WTC11 (cell line): ENCODE data around the gene PRSS27. TPM values are rescaled to one million over a fixed set of nuclear protein-coding genes. Genes with fewer than 3 reads are reported as not detected.

Experiments
- ATAC-seq: fragments of 200-7000 bp; cut with Tn5 transposase; 2 replicates; pipeline ENCODE4 v1.10.0; 2021; ENCODE audit warnings: mild to moderate bottlenecking, moderate library complexity
- CTCF ChIA-PET: fragments of 300-600 bp; sonication (Branson Sonifier 250); formaldehyde crosslinking; loops from one replicate; lab custom pipeline; 2021; ENCODE audit warnings: antibody characterized with exemption; lab: Charles Lee
- POLR2A ChIA-PET: fragments of 350-600 bp; sonication (Branson Sonifier 250); formaldehyde crosslinking; loops from one replicate; lab custom pipeline; 2021; ENCODE audit warnings: antibody characterized with exemption; lab: Charles Lee
- DNase-seq: peaks from one replicate; pipeline ENCODE4 v3.0.0; 2021; ENCODE audit warnings: low spot score
- H3K27ac Mint-ChIP-seq: 2 replicates; pipeline ENCODE4 v1.8.0; 2021; ENCODE audit warnings: mixed read lengths
- H3K27me3 Mint-ChIP-seq: 2 replicates; pipeline ENCODE4 v1.8.0; 2021; ENCODE audit warnings: low read depth, mild to moderate bottlenecking, moderate library complexity, mixed read lengths
- H3K36me3 Mint-ChIP-seq: 2 replicates; pipeline ENCODE4 v1.8.0; 2021; ENCODE audit warnings: mixed read lengths
- H3K4me1 Mint-ChIP-seq: 2 replicates; pipeline ENCODE4 v1.8.0; 2022; ENCODE audit warnings: mixed read lengths
- H3K4me3 Mint-ChIP-seq: 2 replicates; pipeline ENCODE4 v1.8.0; 2021; ENCODE audit warnings: mild to moderate bottlenecking, moderate library complexity, mixed read lengths
- H3K9me3 Mint-ChIP-seq: 2 replicates; pipeline ENCODE4 v1.8.0; 2021; ENCODE audit warnings: mixed read lengths
- FOXJ3 ChIP-seq: sonication (generic); formaldehyde crosslinking; IDR thresholded peaks from 2 replicates; pipeline ENCODE4 v1.9.0; 2021; ENCODE audit warnings: missing genetic modification reagents, mild to moderate bottlenecking, borderline replicate concordance
- NFYB ChIP-seq: sonication (generic); formaldehyde crosslinking; conservative IDR thresholded peaks from 2 replicates; pipeline ENCODE4 v1.8.0; 2022; ENCODE audit warnings: low read depth, missing genetic modification reagents
- NR1H2 ChIP-seq: sonication (generic); formaldehyde crosslinking; IDR thresholded peaks from 2 replicates; pipeline ENCODE4 v1.9.0; 2021; ENCODE audit warnings: mild to moderate bottlenecking, moderate library complexity, missing genetic modification reagents
- SMAD3 ChIP-seq: sonication (generic); formaldehyde crosslinking; IDR thresholded peaks from 2 replicates; pipeline ENCODE4 v1.8.0; 2022; ENCODE audit warnings: missing genetic modification reagents, mild to moderate bottlenecking, borderline replicate concordance
- TCF7 ChIP-seq: sonication (generic); formaldehyde crosslinking; IDR thresholded peaks from 2 replicates; pipeline ENCODE4 v1.8.0; 2022; ENCODE audit warnings: mild to moderate bottlenecking, low read depth, missing genetic modification reagents, moderate library complexity
- TP53 ChIP-seq: sonication (generic); formaldehyde crosslinking; IDR thresholded peaks from 2 replicates; pipeline ENCODE4 v1.8.1; 2023; ENCODE audit warnings: mild to moderate bottlenecking, missing genetic modification reagents
- ZNF138 ChIP-seq: sonication (generic); formaldehyde crosslinking; conservative IDR thresholded peaks from 2 replicates; pipeline ENCODE4 v1.8.1; 2022; ENCODE audit warnings: mild to moderate bottlenecking, moderate library complexity, missing genetic modification reagents
- ZNF263 ChIP-seq: sonication (generic); formaldehyde crosslinking; IDR thresholded peaks from 2 replicates; pipeline ENCODE4 v1.8.1; 2022; ENCODE audit warnings: low read depth, mild to moderate bottlenecking, moderate library complexity, missing genetic modification reagents
- ZNF416 ChIP-seq: fragments of 250-450 bp; sonication (Bioruptor Pico); IDR thresholded peaks from 2 replicates; pipeline ENCODE4 v1.9.0; 2021; ENCODE audit warnings: mild to moderate bottlenecking, inconsistent platforms
- total RNA-seq: library from RNA; stranded (reverse); gene quantifications from 3 replicates; pipeline ENCODE4 v1.2.3, GENCODE V29; 2021
- TF ChIP-seq, protein P1 (sequence below): sonication (generic); formaldehyde crosslinking; IDR thresholded peaks from 2 replicates; pipeline ENCODE4 v1.8.0; 2023; ENCODE audit warnings: mild to moderate bottlenecking, missing genetic modification reagents
- TF ChIP-seq, protein P2 (sequence below): fragments of 250-450 bp; sonication (Bioruptor Pico); IDR thresholded peaks from 2 replicates; pipeline ENCODE4 v1.9.0; 2021; ENCODE audit warnings: mild to moderate bottlenecking, borderline replicate concordance
- TF ChIP-seq, protein P3 (sequence below): sonication (generic); formaldehyde crosslinking; IDR thresholded peaks from 2 replicates; pipeline ENCODE4 v1.8.1; 2022; ENCODE audit warnings: mild to moderate bottlenecking, moderate library complexity, missing genetic modification reagents
- TF ChIP-seq, protein P4 (sequence below): fragments of 250-450 bp; sonication (Bioruptor Pico); IDR thresholded peaks from 2 replicates; pipeline ENCODE4 v1.9.0; 2021; ENCODE audit warnings: mild to moderate bottlenecking
- TF ChIP-seq, protein P5 (sequence below): sonication (generic); formaldehyde crosslinking; IDR thresholded peaks from 2 replicates; pipeline ENCODE4 v1.8.1; 2022; ENCODE audit warnings: mild to moderate bottlenecking, missing genetic modification reagents, moderate library complexity, borderline replicate concordance
- TF ChIP-seq, protein P6 (sequence below): fragments of 250-450 bp; sonication (Bioruptor Pico); IDR thresholded peaks from 2 replicates; pipeline ENCODE4 v2.1.2; 2022; ENCODE audit warnings: mild to moderate bottlenecking, moderate library complexity
- TF ChIP-seq, protein P7 (sequence below): sonication (generic); formaldehyde crosslinking; IDR thresholded peaks from 2 replicates; pipeline ENCODE4 v1.8.1; 2023; ENCODE audit warnings: mild to moderate bottlenecking, missing genetic modification reagents, moderate library complexity
- TF ChIP-seq, protein P8 (sequence below): sonication (generic); formaldehyde crosslinking; IDR thresholded peaks from 2 replicates; pipeline ENCODE4 v1.8.1; 2022; ENCODE audit warnings: low read depth, missing genetic modification reagents, borderline replicate concordance
- TF ChIP-seq, protein P9 (sequence below): sonication (generic); formaldehyde crosslinking; IDR thresholded peaks from 2 replicates; pipeline ENCODE4 v1.8.1; 2023; ENCODE audit warnings: mild to moderate bottlenecking, missing genetic modification reagents

The PRSS27 gene
- total RNA-seq, 1 experiment from 2014 or later: 5.1 TPM

DNA sequence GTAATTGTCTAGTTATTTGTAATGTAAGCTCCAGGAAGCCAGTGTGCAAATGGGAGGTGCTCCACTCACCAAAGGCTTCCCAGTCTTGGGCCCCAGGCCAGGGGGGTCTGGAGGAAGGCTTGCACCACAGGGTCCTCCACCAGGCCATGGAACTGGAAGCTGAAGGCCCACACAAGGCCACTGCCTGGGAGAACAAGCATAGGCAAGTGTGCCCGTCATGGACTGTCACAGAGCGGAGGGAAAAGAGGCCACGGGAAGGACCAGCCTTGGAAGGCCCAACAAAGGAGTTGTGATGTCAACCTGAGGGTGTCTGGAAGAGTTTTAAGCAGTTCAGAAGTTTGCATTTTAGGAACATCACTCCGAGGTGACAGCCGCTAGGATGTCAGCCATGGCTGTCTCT lies 29.5 kb upstream of the PRSS27 start:
- H3K9me3 Mint-ChIP-seq: no peaks in the 10 kb centered on the region
- H3K27ac Mint-ChIP-seq: no peak overlapping the region
- peaks cover 22% of the 10 kb centered on the region for H3K4me1 Mint-ChIP-seq
- H3K27me3 Mint-ChIP-seq: no peaks in the 10 kb centered on the region
- TF ChIP-seq TP53 (CRISPR knock-in tag) (no peak), ZNF263 (CRISPR knock-in tag) (no peak), ZNF138 (CRISPR knock-in tag) (no peak), FOXJ3 (CRISPR knock-in tag) (no peak)
- no peak for ATAC-seq
- H3K36me3 Mint-ChIP-seq: peaks cover 14% of the 10 kb centered on the region
- no peak for DNase-seq
- CTCF ChIA-PET: no interaction called here
- no peak overlapping the region for H3K4me3 Mint-ChIP-seq
- POLR2A ChIA-PET: no interaction called here

DNA sequence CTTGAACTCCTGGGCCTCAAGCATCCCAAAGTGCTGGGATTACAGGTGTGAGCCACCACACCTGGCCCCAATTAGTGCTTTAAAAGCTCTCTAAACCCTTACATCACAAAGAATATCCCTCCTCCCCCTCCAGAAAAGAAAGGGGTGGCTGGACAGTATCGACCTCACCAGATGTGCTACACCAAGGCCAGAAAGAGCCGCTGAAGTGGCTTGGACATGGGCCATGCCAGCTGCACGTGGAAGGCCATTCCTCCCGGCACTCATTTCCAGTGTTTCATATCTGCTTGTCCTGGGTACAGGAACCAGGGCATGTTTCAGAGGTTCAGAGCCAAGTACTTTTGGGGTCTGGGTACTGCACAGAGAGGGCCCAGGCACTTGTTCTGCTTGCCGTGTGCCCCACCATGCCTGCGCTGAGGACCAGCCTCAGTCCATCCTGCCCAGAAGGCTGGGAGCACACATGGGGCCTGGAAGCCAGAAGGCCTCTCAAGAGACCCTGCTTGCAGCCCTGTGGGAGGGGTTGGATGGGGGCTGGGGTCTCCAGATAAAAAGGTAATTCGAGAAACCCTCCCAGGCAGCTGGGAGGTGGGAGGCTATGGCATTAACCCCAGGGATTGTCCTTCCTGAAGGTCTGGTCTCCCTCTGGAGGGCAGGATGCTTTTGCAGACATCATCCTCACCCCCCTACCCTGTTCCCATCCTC lies 28.9 kb upstream of the PRSS27 start:
- POLR2A ChIA-PET: no interaction called here
- no peak overlapping the region; the same call in 1 of the 2 replicates for H3K27ac Mint-ChIP-seq
- ATAC-seq (no peak), DNase-seq (no peak)
- no peaks in the 10 kb centered on the region for H3K27me3 Mint-ChIP-seq
- H3K4me3 Mint-ChIP-seq: no peak overlapping the region
- no peaks in the 10 kb centered on the region for H3K9me3 Mint-ChIP-seq
- H3K4me1 Mint-ChIP-seq: peaks cover 16% of the 10 kb centered on the region
- peaks cover 8% of the 10 kb centered on the region for H3K36me3 Mint-ChIP-seq
- CTCF ChIA-PET: no interaction called here
- TF ChIP-seq, protein P1, sequence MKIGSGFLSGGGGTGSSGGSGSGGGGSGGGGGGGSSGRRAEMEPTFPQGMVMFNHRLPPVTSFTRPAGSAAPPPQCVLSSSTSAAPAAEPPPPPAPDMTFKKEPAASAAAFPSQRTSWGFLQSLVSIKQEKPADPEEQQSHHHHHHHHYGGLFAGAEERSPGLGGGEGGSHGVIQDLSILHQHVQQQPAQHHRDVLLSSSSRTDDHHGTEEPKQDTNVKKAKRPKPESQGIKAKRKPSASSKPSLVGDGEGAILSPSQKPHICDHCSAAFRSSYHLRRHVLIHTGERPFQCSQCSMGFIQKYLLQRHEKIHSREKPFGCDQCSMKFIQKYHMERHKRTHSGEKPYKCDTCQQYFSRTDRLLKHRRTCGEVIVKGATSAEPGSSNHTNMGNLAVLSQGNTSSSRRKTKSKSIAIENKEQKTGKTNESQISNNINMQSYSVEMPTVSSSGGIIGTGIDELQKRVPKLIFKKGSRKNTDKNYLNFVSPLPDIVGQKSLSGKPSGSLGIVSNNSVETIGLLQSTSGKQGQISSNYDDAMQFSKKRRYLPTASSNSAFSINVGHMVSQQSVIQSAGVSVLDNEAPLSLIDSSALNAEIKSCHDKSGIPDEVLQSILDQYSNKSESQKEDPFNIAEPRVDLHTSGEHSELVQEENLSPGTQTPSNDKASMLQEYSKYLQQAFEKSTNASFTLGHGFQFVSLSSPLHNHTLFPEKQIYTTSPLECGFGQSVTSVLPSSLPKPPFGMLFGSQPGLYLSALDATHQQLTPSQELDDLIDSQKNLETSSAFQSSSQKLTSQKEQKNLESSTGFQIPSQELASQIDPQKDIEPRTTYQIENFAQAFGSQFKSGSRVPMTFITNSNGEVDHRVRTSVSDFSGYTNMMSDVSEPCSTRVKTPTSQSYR: no peak
- TF ChIP-seq, protein P2, sequence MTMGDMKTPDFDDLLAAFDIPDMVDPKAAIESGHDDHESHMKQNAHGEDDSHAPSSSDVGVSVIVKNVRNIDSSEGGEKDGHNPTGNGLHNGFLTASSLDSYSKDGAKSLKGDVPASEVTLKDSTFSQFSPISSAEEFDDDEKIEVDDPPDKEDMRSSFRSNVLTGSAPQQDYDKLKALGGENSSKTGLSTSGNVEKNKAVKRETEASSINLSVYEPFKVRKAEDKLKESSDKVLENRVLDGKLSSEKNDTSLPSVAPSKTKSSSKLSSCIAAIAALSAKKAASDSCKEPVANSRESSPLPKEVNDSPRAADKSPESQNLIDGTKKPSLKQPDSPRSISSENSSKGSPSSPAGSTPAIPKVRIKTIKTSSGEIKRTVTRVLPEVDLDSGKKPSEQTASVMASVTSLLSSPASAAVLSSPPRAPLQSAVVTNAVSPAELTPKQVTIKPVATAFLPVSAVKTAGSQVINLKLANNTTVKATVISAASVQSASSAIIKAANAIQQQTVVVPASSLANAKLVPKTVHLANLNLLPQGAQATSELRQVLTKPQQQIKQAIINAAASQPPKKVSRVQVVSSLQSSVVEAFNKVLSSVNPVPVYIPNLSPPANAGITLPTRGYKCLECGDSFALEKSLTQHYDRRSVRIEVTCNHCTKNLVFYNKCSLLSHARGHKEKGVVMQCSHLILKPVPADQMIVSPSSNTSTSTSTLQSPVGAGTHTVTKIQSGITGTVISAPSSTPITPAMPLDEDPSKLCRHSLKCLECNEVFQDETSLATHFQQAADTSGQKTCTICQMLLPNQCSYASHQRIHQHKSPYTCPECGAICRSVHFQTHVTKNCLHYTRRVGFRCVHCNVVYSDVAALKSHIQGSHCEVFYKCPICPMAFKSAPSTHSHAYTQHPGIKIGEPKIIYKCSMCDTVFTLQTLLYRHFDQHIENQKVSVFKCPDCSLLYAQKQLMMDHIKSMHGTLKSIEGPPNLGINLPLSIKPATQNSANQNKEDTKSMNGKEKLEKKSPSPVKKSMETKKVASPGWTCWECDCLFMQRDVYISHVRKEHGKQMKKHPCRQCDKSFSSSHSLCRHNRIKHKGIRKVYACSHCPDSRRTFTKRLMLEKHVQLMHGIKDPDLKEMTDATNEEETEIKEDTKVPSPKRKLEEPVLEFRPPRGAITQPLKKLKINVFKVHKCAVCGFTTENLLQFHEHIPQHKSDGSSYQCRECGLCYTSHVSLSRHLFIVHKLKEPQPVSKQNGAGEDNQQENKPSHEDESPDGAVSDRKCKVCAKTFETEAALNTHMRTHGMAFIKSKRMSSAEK (CRISPR knock-in tag): no peak
- TF ChIP-seq, protein P3, sequence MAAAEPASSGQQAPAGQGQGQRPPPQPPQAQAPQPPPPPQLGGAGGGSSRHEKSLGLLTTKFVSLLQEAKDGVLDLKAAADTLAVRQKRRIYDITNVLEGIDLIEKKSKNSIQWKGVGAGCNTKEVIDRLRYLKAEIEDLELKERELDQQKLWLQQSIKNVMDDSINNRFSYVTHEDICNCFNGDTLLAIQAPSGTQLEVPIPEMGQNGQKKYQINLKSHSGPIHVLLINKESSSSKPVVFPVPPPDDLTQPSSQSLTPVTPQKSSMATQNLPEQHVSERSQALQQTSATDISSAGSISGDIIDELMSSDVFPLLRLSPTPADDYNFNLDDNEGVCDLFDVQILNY (CRISPR knock-in tag): no peak
- TF ChIP-seq, protein P4, sequence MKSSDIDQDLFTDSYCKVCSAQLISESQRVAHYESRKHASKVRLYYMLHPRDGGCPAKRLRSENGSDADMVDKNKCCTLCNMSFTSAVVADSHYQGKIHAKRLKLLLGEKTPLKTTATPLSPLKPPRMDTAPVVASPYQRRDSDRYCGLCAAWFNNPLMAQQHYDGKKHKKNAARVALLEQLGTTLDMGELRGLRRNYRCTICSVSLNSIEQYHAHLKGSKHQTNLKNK (CRISPR knock-in tag): no peak
- TF ChIP-seq, protein P5, sequence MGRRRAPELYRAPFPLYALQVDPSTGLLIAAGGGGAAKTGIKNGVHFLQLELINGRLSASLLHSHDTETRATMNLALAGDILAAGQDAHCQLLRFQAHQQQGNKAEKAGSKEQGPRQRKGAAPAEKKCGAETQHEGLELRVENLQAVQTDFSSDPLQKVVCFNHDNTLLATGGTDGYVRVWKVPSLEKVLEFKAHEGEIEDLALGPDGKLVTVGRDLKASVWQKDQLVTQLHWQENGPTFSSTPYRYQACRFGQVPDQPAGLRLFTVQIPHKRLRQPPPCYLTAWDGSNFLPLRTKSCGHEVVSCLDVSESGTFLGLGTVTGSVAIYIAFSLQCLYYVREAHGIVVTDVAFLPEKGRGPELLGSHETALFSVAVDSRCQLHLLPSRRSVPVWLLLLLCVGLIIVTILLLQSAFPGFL (CRISPR knock-in tag): no peak
- TF ChIP-seq ZNF416 (CRISPR knock-in tag): no peak
- TF ChIP-seq, protein P6, sequence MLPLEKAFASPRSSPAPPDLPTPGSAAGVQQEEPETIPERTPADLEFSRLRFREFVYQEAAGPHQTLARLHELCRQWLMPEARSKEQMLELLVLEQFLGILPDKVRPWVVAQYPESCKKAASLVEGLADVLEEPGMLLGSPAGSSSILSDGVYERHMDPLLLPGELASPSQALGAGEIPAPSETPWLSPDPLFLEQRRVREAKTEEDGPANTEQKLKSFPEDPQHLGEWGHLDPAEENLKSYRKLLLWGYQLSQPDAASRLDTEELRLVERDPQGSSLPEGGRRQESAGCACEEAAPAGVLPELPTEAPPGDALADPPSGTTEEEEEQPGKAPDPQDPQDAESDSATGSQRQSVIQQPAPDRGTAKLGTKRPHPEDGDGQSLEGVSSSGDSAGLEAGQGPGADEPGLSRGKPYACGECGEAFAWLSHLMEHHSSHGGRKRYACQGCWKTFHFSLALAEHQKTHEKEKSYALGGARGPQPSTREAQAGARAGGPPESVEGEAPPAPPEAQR (CRISPR knock-in tag): no peak
- TF ChIP-seq NFYB (CRISPR knock-in tag): no peak
- no peak for TF ChIP-seq SMAD3 (CRISPR knock-in tag)
- TF ChIP-seq NR1H2 (CRISPR knock-in tag): no peak
- TF ChIP-seq, protein P7, sequence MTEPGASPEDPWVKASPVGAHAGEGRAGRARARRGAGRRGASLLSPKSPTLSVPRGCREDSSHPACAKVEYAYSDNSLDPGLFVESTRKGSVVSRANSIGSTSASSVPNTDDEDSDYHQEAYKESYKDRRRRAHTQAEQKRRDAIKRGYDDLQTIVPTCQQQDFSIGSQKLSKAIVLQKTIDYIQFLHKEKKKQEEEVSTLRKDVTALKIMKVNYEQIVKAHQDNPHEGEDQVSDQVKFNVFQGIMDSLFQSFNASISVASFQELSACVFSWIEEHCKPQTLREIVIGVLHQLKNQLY (CRISPR knock-in tag): no peak
- TF ChIP-seq, protein P8, sequence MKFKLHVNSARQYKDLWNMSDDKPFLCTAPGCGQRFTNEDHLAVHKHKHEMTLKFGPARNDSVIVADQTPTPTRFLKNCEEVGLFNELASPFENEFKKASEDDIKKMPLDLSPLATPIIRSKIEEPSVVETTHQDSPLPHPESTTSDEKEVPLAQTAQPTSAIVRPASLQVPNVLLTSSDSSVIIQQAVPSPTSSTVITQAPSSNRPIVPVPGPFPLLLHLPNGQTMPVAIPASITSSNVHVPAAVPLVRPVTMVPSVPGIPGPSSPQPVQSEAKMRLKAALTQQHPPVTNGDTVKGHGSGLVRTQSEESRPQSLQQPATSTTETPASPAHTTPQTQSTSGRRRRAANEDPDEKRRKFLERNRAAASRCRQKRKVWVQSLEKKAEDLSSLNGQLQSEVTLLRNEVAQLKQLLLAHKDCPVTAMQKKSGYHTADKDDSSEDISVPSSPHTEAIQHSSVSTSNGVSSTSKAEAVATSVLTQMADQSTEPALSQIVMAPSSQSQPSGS: no peak
- no peak for TF ChIP-seq TCF7
- TF ChIP-seq, protein P9, sequence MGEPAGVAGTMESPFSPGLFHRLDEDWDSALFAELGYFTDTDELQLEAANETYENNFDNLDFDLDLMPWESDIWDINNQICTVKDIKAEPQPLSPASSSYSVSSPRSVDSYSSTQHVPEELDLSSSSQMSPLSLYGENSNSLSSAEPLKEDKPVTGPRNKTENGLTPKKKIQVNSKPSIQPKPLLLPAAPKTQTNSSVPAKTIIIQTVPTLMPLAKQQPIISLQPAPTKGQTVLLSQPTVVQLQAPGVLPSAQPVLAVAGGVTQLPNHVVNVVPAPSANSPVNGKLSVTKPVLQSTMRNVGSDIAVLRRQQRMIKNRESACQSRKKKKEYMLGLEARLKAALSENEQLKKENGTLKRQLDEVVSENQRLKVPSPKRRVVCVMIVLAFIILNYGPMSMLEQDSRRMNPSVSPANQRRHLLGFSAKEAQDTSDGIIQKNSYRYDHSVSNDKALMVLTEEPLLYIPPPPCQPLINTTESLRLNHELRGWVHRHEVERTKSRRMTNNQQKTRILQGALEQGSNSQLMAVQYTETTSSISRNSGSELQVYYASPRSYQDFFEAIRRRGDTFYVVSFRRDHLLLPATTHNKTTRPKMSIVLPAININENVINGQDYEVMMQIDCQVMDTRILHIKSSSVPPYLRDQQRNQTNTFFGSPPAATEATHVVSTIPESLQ (CRISPR knock-in tag): no peak
